Natural killer cell (primary cell): Measurements from ENCODE around the gene GSG1L2. TPM values are rescaled to one million over a fixed set of nuclear protein-coding genes. Genes with fewer than 3 reads are reported as not detected.

Experiments used
- ATAC-seq, 3 donors: fragments of 150-1000 bp in 2 of 3; fragments of 200-7000 bp in 1 of 3; cut with Tn5 transposase; 1 replicate in 1 of 3; 2 replicates in 2 of 3; pipeline ENCODE4 v1.10.0; 2021; ENCODE audit warnings: mild to moderate bottlenecking in 2 of 3, moderate library complexity in 2 of 3
- DNase-seq, 2 donors: peaks; one replicate each; pipeline versions ENCODE4 v3.0.0 to v3.0.0-alpha.2; 2013 to 2021; ENCODE audit warnings: mixed read lengths in 1 of 2
- H3K27ac ChIP-seq: one replicate; pipeline ENCODE4 v1.5.1; 2013; ENCODE audit warnings: mild to moderate bottlenecking, low read length
- H3K27me3 ChIP-seq: one replicate; pipeline ENCODE4 v1.6.1; 2013; ENCODE audit warnings: low read length; ENCODE audit not compliant: control insufficient read depth, insufficient read depth
- H3K36me3 ChIP-seq: one replicate; pipeline ENCODE4 v1.6.1; 2013; ENCODE audit warnings: low read length; ENCODE audit not compliant: control insufficient read depth, insufficient read depth
- H3K4me1 ChIP-seq: one replicate; pipeline ENCODE4 v1.6.1; 2013; ENCODE audit warnings: low read length; ENCODE audit not compliant: control insufficient read depth, insufficient read depth
- H3K4me3 ChIP-seq: one replicate; pipeline ENCODE4 v1.5.1; 2013; ENCODE audit warnings: low read length
- H3K9me3 ChIP-seq: one replicate; pipeline ENCODE4 v1.6.1; 2013; ENCODE audit warnings: low read length; ENCODE audit not compliant: control insufficient read depth, insufficient read depth
- H3K27ac Mint-ChIP-seq, 2 donors: one replicate each; pipeline ENCODE4 v1.8.0; 2022; ENCODE audit warnings: mild to moderate bottlenecking in 2 of 2, mixed read lengths in 2 of 2, moderate library complexity in 1 of 2
- H3K27me3 Mint-ChIP-seq, 2 donors: one replicate each; pipeline ENCODE4 v1.8.0; 2022; ENCODE audit warnings: low read depth in 2 of 2, mixed read lengths in 2 of 2
- H3K36me3 Mint-ChIP-seq: one replicate; pipeline ENCODE4 v1.8.0; 2022; ENCODE audit warnings: mixed read lengths
- H3K4me1 Mint-ChIP-seq, 2 donors: one replicate each; pipeline ENCODE4 v1.8.0; 2022; ENCODE audit warnings: mixed read lengths in 2 of 2
- H3K4me3 Mint-ChIP-seq: one replicate; pipeline ENCODE4 v1.8.0; 2022; ENCODE audit warnings: mild to moderate bottlenecking, moderate library complexity, mixed read lengths
- H3K9me3 Mint-ChIP-seq, 2 donors: one replicate each; pipeline ENCODE4 v1.8.0; 2022; ENCODE audit warnings: mixed read lengths in 2 of 2
- WGBS: methylation state at CpG from one replicate; pipeline ENCODE4 v1.1.7; 2013; ENCODE audit warnings: missing lambda C conversion rate; ENCODE audit not compliant: insufficient coverage; 5-methylcytosine and 5-hydroxymethylcytosine counted together
- intact Hi-C: fragments of 100-400 bp; cut with micrococcal nuclease; formaldehyde crosslinking; loops from one replicate; pipeline ENCODE4 v1.14.2; 2022
- total RNA-seq, 4 donors: library from RNA; stranded (reverse); fragments of 120-200 nt in 1 of 4; gene quantifications; one replicate each; pipeline versions ENCODE4 v1.2.3 to v1.2.4, GENCODE V29; 2013 to 2022
- TF ChIP-seq, protein P1 (sequence below): fragments of 200-600 bp; IDR thresholded peaks from one replicate; pipeline ENCODE4 v1.8.0; 2022; ENCODE audit warnings: antibody characterized with exemption

GSG1L2 gene
- total RNA-seq, 3 donors from 2014 or later (not counting 1 experiment from before 2014, with no cell fraction given), result not detected

DNA sequence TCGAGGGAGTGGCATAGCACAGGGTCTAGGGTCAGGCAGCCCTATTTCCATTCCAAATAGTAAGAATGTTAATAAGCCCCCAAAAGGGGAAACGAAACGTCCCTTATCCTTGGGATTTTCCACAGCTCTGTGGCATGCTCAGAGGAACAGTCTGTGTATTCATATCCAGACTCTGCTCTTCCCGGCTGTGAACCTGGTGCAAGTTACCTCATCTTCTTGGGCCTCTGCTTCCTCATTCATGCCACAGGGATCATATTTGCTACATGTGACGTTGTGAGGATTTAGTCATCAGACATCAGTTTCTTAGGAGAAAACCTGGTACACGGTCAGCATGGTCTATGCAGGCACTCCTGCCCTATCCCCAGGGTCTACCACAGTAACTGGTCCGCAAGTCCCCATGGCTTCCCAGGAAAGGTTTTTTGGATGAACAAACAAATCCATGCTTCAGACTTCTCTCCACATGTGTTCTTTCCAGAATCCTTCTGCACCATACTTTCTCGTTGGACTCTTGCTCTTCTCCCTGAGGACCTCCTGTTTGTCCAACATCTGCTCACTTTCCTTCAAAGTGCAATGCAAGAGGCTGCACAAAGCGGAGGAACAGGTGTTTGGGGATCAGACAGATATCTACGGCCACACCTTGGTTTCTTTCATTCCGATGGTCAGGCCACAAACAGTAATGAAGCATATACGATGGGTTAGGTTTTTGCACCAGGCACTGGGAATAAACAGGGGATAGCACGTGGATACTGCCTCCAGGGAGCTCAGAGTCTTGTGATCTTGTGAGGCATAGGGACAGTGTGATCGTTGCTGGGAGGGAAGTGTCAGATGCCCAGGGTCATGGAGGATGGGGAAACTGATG, 21.5 kb upstream of the GSG1L2 start:
- Mint-ChIP-seq H3K36me3 (no peaks in the 10 kb centered on the region), H3K4me3 (no peak overlapping the region), H3K27me3 (peaks cover 6 to 18% of the 10 kb centered on the region in 2 donors), H3K9me3 (no peaks in the 10 kb centered on the region), H3K27ac (no peak overlapping the region), H3K4me1 (no peaks in the 10 kb centered on the region)
- intact Hi-C loops, result no loop called here
- TF ChIP-seq, protein P1, sequence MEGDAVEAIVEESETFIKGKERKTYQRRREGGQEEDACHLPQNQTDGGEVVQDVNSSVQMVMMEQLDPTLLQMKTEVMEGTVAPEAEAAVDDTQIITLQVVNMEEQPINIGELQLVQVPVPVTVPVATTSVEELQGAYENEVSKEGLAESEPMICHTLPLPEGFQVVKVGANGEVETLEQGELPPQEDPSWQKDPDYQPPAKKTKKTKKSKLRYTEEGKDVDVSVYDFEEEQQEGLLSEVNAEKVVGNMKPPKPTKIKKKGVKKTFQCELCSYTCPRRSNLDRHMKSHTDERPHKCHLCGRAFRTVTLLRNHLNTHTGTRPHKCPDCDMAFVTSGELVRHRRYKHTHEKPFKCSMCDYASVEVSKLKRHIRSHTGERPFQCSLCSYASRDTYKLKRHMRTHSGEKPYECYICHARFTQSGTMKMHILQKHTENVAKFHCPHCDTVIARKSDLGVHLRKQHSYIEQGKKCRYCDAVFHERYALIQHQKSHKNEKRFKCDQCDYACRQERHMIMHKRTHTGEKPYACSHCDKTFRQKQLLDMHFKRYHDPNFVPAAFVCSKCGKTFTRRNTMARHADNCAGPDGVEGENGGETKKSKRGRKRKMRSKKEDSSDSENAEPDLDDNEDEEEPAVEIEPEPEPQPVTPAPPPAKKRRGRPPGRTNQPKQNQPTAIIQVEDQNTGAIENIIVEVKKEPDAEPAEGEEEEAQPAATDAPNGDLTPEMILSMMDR, result no peak
- Histone ChIP-seq H3K4me1 (no peaks in the 10 kb centered on the region), H3K27ac (no peak overlapping the region), H3K27me3 (no peaks in the 10 kb centered on the region), H3K9me3 (no peaks in the 10 kb centered on the region), H3K36me3 (no peaks in the 10 kb centered on the region), H3K4me3 (no peak overlapping the region)
- DNase-seq (no peak), ATAC-seq (no peak)
- 73% methylated on average over 14 of the region's 14 CpGs for WGBS

DNA sequence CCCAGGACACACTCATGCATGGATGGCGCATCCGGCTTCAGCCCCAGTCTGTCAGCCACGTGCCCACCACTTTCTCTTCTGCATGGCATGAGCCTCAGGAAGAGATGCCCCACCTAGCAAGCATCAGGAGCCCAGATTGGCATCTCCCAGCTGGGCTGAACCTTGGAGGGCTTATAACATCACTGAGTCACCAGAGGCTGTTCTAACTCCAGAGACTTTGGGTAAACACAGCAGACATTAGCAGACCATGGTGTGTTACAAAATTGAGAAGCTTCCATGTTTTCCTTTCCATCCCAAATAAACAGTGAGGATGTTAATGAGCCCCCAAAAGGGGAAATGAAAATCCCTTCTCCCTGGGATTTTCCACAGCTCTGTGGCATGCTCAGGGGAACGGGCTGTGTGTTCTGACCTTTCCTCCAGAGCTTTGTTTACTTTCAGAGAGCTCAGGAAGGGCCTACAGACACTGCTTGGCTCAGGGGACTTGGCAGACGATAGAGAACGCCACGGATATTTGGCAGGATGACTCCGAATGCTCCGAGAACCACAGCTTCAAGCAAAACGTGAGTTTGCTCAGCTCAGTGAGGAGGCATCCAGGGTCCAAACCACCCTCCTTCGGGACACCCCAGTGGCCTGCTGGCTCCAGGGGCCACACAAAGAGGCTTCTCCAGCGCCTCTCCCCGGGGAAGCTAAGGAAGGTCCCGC, 20.3 kb upstream of the GSG1L2 start:
- no peaks in the 10 kb centered on the region for H3K9me3 ChIP-seq
- intact Hi-C loops, result no loop called here
- H3K36me3 Mint-ChIP-seq, result no peaks in the 10 kb centered on the region
- WGBS, result 78% methylated on average over 14 of the region's 14 CpGs
- no peak overlapping the region for H3K4me3 Mint-ChIP-seq
- H3K4me1 ChIP-seq, result no peaks in the 10 kb centered on the region
- H3K27ac ChIP-seq, result no peak overlapping the region
- no peak for ATAC-seq
- DNase-seq, result no peak
- TF ChIP-seq, protein P1, result no peak
- H3K36me3 ChIP-seq, result no peaks in the 10 kb centered on the region
- peaks cover 8 to 19% of the 10 kb centered on the region in 2 donors for H3K27me3 Mint-ChIP-seq
- no peak overlapping the region for H3K4me3 ChIP-seq
- no peak overlapping the region for H3K27ac Mint-ChIP-seq
- no peaks in the 10 kb centered on the region for H3K4me1 Mint-ChIP-seq
- H3K9me3 Mint-ChIP-seq, result no peaks in the 10 kb centered on the region
- no peaks in the 10 kb centered on the region for H3K27me3 ChIP-seq

DNA sequence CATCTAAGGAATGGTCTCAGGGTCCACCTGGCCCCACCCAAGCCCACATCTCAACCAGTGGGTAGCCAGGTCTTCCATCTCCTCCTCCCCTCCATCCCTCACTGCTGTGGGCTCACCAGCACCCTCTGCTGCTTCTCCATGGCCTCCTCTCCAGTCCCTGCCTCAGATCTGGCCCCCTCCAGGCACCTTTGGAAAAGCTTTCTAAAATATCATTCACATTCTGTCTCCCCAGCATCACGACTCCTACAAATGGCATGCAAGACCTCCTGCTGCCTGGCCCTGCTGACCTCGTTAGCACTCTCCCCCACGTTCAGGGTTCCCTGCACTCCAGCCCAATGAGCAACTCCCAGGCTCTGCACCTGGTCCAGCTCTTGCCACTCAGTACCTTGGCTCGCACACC, 17.6 kb upstream of the GSG1L2 start:
- no peaks in the 10 kb centered on the region for H3K9me3 ChIP-seq
- no peaks in the 10 kb centered on the region for H3K36me3 ChIP-seq
- H3K4me1 ChIP-seq, result no peaks in the 10 kb centered on the region
- Mint-ChIP-seq H3K4me1 (no peaks in the 10 kb centered on the region), H3K27me3 (peaks cover 8 to 20% of the 10 kb centered on the region in 2 donors), H3K36me3 (no peaks in the 10 kb centered on the region), H3K4me3 (no peak overlapping the region), H3K9me3 (no peaks in the 10 kb centered on the region), H3K27ac (no peak overlapping the region)
- TF ChIP-seq, protein P1, result no peak
- WGBS, result 45% methylated on average over 4 of the region's 4 CpGs
- no peaks in the 10 kb centered on the region for H3K27me3 ChIP-seq
- H3K27ac ChIP-seq, result no peak overlapping the region
- ATAC-seq (no peak), DNase-seq (no peak)
- intact Hi-C loops, result no loop called here
- no peak overlapping the region for H3K4me3 ChIP-seq
